ENCODE results near the gene ZNF527. TPM values are rescaled to one million over a fixed set of nuclear protein-coding genes. Genes with fewer than 3 reads are reported as not detected.

ZNF527 gene
- polyA plus RNA-seq, 4 donors: 7.5 to 18.8 (median 10.5) TPM

Other genes starting within 250 kb of the ZNF527 start
- gene ZNF585A, start 198.4 kb upstream of the ZNF527 start, polyA plus RNA-seq (ENCODE audit: insufficient read length in 4 of 4): 10 to 100 TPM; 15.1 to 19.9 (median 18.7) TPM
- gene ZNF585B, start 160.6 kb upstream of the ZNF527 start, polyA plus RNA-seq (ENCODE audit: insufficient read length in 4 of 4): 10 to 100 TPM; 15.6 to 19.4 (median 17.4) TPM
- 10 to 100 TPM; 11.4 to 13.4 (median 13.2) TPM for gene ZNF383, start 152.9 kb upstream of the ZNF527 start, polyA plus RNA-seq (ENCODE audit: insufficient read length in 4 of 4)
- gene ZNF569, start 96.3 kb downstream of the ZNF527 start, polyA plus RNA-seq (ENCODE audit: insufficient read length in 4 of 4): 10 to 100 TPM in 3 of 4 donors, 1 to 10 TPM in 1; 10.0 to 13.2 (median 12.4) TPM
- 10 to 100 TPM in 3 of 4 donors, 1 to 10 TPM in 1; 8.6 to 12.5 (median 11.2) TPM for gene ZNF570, start 98.3 kb downstream of the ZNF527 start, polyA plus RNA-seq (ENCODE audit: insufficient read length in 4 of 4)
- 10 to 100 TPM; 18.1 to 24.7 (median 20.7) TPM for gene ZNF793, start 135.8 kb downstream of the ZNF527 start, polyA plus RNA-seq (ENCODE audit: insufficient read length in 4 of 4)
- gene ZNF571, start 223.7 kb downstream of the ZNF527 start, polyA plus RNA-seq (ENCODE audit: insufficient read length in 4 of 4): 10 to 100 TPM in 3 of 4 donors, 1 to 10 TPM in 1; 9.1 to 12.7 (median 11.4) TPM
- gene ZNF540, start 223.8 kb downstream of the ZNF527 start, polyA plus RNA-seq (ENCODE audit: insufficient read length in 4 of 4): 1 to 10 TPM; 3.6 to 6.0 (median 4.4) TPM